DOHH2 (cell line): ENCODE measurements around the gene CCR5AS.

Source experiments
- H3F3A ChIP-seq: fragments of 200-600 bp; sonication (generic), shearing (Covaris generic); 2 replicates; pipeline ENCODE4 v1.6.0; 2016; ENCODE audit warnings: antibody characterized with exemption, mild to moderate bottlenecking; ENCODE audit not compliant: control insufficient read depth, insufficient read depth
- H3K27ac ChIP-seq: fragments of 200-600 bp; sonication (generic); 2 replicates; pipeline ENCODE4 v1.5.1; 2014; ENCODE audit warnings: low read depth, mild to moderate bottlenecking, low read length, moderate library complexity
- H3K27me3 ChIP-seq: fragments of 200-600 bp; sonication (generic); 2 replicates; pipeline ENCODE4 v1.6.1; 2014; ENCODE audit warnings: mild to moderate bottlenecking, low read length, mixed read lengths; ENCODE audit not compliant: control insufficient read depth
- H3K36me3 ChIP-seq: fragments of 200-600 bp; sonication (generic); 2 replicates; pipeline ENCODE4 v1.6.1; 2014; ENCODE audit warnings: mild to moderate bottlenecking, low read length, moderate library complexity, mixed read lengths; ENCODE audit not compliant: control insufficient read depth
- H3K4me1 ChIP-seq: fragments of 200-600 bp; sonication (generic); 2 replicates; pipeline ENCODE4 v1.6.1; 2014; ENCODE audit warnings: mild to moderate bottlenecking, low read length, mixed read lengths; ENCODE audit not compliant: control insufficient read depth
- H3K4me2 ChIP-seq: fragments of 200-600 bp; sonication (generic); 2 replicates; pipeline ENCODE4 v1.6.0; 2014; ENCODE audit warnings: mild to moderate bottlenecking, low read length, moderate library complexity
- H3K4me3 ChIP-seq: fragments of 200-600 bp; sonication (generic); 2 replicates; pipeline ENCODE4 v1.5.1; 2014; ENCODE audit warnings: mild to moderate bottlenecking, low read length, mixed read lengths
- H3K79me2 ChIP-seq: fragments of 200-600 bp; sonication (generic); 2 replicates; pipeline ENCODE4 v1.6.1; 2014; ENCODE audit warnings: mild to moderate bottlenecking, low read length, mixed read lengths; ENCODE audit not compliant: control insufficient read depth
- H3K9me2 ChIP-seq: fragments of 200-600 bp; sonication (generic); replicated peaks from 2 replicates; pipeline ENCODE4 v1.6.1; 2014; ENCODE audit warnings: mild to moderate bottlenecking, low read length, mixed read lengths; ENCODE audit not compliant: control insufficient read depth
- H3K9me3 ChIP-seq: fragments of 200-600 bp; sonication (generic); 2 replicates; pipeline ENCODE4 v1.6.1; 2014; ENCODE audit warnings: antibody characterized with exemption, low read length, mixed read lengths; ENCODE audit not compliant: control insufficient read depth, insufficient read depth
- H4K20me1 ChIP-seq: fragments of 200-600 bp; sonication (generic); 2 replicates; pipeline ENCODE4 v1.6.0; 2014; ENCODE audit warnings: low read depth, mild to moderate bottlenecking, antibody characterized with exemption, low read length, moderate library complexity; ENCODE audit not compliant: control insufficient read depth, insufficient read depth
- EZH2phosphoT487 ChIP-seq: fragments of 200-600 bp; sonication (generic); IDR thresholded peaks from 2 replicates; pipeline ENCODE4 v1.6.1; 2017; ENCODE audit warnings: borderline replicate concordance, mild to moderate bottlenecking, antibody characterized with exemption, low read length, moderate library complexity, mixed read lengths
- TF ChIP-seq, protein P1 (sequence below): fragments of 200-600 bp; sonication (generic); IDR thresholded peaks from one replicate; pipeline ENCODE4 v1.5.1; 2014; ENCODE audit warnings: antibody characterized with exemption, mild to moderate bottlenecking, low read depth, low read length; ENCODE audit not compliant: poor library complexity, severe bottlenecking

The CCR5AS gene

DNA sequence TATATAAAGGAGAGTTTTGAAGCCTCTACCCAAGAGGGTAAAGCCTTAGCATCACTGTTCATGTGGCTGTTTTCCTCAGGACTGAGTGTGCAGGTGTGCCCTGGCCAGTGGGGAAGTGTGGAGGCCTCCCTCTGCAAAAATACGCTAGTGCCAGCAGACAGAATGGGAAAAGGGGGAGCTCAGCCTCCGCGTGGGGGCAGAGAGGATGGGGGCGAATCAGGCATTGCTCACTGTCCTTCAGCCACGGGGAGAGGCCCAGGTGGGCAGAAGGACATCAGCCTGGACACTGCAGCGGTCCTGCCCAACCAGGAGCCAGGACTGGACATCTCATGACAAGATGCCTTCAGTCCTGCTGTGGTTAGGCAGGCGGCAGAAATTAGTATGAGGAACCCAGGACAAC is 47.7 kb upstream of the CCR5AS start:
- Histone ChIP-seq H3F3A (no peaks in the 10 kb centered on the region), H3K4me1 (no peaks in the 10 kb centered on the region), H3K4me2 (no peak overlapping the region), H3K9me2 (no peaks in the 10 kb centered on the region), H3K79me2 (no peaks in the 10 kb centered on the region), H3K27ac (no peak overlapping the region), H3K36me3 (no peaks in the 10 kb centered on the region), H3K27me3 (peaks cover 11% of the 10 kb centered on the region; the same call in 1 of the 2 replicates), H4K20me1 (no peaks in the 10 kb centered on the region), H3K9me3 (no peaks in the 10 kb centered on the region), H3K4me3 (no peak overlapping the region)
- TF ChIP-seq EZH2phosphoT487, result no peak
- TF ChIP-seq, protein P1, sequence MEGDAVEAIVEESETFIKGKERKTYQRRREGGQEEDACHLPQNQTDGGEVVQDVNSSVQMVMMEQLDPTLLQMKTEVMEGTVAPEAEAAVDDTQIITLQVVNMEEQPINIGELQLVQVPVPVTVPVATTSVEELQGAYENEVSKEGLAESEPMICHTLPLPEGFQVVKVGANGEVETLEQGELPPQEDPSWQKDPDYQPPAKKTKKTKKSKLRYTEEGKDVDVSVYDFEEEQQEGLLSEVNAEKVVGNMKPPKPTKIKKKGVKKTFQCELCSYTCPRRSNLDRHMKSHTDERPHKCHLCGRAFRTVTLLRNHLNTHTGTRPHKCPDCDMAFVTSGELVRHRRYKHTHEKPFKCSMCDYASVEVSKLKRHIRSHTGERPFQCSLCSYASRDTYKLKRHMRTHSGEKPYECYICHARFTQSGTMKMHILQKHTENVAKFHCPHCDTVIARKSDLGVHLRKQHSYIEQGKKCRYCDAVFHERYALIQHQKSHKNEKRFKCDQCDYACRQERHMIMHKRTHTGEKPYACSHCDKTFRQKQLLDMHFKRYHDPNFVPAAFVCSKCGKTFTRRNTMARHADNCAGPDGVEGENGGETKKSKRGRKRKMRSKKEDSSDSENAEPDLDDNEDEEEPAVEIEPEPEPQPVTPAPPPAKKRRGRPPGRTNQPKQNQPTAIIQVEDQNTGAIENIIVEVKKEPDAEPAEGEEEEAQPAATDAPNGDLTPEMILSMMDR, result no peak

DNA sequence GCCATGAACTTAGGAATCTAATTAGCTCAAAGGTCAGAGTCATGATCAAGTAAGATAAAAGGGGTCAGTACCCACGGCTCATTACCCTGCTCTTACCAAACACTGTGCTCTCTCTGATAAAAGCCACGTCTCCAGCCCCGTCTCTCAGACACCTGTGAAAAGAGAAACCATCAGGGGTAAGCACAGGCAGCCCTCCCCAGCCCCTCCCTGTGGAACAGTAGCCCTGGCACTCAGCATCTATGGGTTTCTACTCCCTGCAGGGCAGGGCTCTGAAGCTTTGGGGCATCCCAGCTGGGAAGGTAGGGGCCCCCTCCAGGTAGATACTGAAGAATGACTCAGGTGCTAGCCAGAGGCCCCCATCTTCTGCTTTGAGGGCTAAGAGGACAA is 47.3 kb upstream of the CCR5AS start:
- H3K27ac ChIP-seq, result no peak overlapping the region
- TF ChIP-seq EZH2phosphoT487, result no peak
- TF ChIP-seq, protein P1, result no peak
- H3K9me2 ChIP-seq, result no peaks in the 10 kb centered on the region
- no peaks in the 10 kb centered on the region for H3K9me3 ChIP-seq
- no peaks in the 10 kb centered on the region for H3F3A ChIP-seq
- H3K79me2 ChIP-seq, result no peaks in the 10 kb centered on the region
- H3K4me2 ChIP-seq, result no peak overlapping the region
- H3K27me3 ChIP-seq, result peaks cover 11% of the 10 kb centered on the region; the same call in 1 of the 2 replicates
- no peaks in the 10 kb centered on the region for H3K36me3 ChIP-seq
- H3K4me3 ChIP-seq, result no peak overlapping the region
- no peaks in the 10 kb centered on the region for H4K20me1 ChIP-seq
- no peaks in the 10 kb centered on the region for H3K4me1 ChIP-seq

DNA sequence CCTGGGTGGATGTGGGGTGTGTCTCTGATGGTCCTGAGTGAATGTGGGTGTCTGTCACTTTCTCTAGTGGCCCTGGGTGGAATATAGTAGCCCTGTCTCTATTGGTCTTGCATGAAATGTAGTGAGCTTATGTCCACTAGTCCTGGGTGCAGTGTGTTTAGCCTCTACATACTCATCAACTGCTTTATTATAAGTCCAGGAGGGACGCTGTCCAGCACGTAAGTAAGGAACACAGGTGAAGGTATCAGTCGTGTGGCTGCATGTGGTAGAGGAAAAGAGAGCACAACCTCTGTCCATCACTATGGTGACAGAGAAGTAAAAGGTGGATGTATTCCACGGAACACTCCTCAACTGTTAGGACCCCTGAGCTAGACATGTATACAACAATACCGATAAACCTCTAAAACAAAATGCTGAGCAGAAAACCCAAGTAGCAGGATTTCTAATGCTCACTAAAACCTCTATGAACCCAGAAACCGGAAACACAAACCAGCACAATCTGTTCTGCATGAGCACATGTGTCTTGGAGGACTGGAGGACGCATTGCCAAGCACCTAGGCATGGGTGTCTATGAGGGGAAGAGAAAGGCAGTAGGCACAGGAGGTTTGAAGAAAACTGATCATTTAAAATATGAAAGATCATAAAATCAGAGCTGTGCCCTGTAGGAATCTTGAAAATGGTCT is 46.8 kb upstream of the CCR5AS start:
- Histone ChIP-seq H3K9me3 (no peaks in the 10 kb centered on the region), H3K9me2 (no peaks in the 10 kb centered on the region), H4K20me1 (no peaks in the 10 kb centered on the region), H3F3A (no peaks in the 10 kb centered on the region), H3K4me3 (no peak overlapping the region), H3K4me1 (no peaks in the 10 kb centered on the region), H3K4me2 (no peak overlapping the region), H3K79me2 (no peaks in the 10 kb centered on the region), H3K27me3 (peaks cover 11% of the 10 kb centered on the region; the same call in 1 of the 2 replicates), H3K27ac (no peak overlapping the region), H3K36me3 (no peaks in the 10 kb centered on the region)
- TF ChIP-seq, protein P1, result no peak
- TF ChIP-seq EZH2phosphoT487, result no peak
